ENCODE measurements around the gene VAV2.

GRCh38 chr9:133864011-133864410 lies 128.1 kb downstream of the VAV2 start:
- TF ChIP-seq HMGXB4 (CRISPR knock-in tag; IDR thresholded peaks at IDR 0.05; ENCODE audit: borderline replicate concordance), result no peak
- no peak for TF ChIP-seq RAD21 (conservative IDR thresholded peaks at IDR 0.05 in 1 of 2, IDR thresholded peaks at IDR 0.05 in 1 of 2)
- no peak for TF ChIP-seq POLR2A (IDR thresholded peaks at IDR 0.05; ENCODE audit: low read length)
- TF ChIP-seq CTCF (IDR thresholded peaks at IDR 0.05), result no peak
- TF ChIP-seq FOSL2 (IDR thresholded peaks at IDR 0.05), result no peak
- TF ChIP-seq FOSL2 (CRISPR knock-in tag; IDR thresholded peaks at IDR 0.05), result no peak
- no peak for TF ChIP-seq PBX3 (IDR thresholded peaks at IDR 0.05)
- no peak for TF ChIP-seq BHLHE40 (IDR thresholded peaks at IDR 0.05; ENCODE audit: low read depth, low read length)
- TF ChIP-seq CEBPB (IDR thresholded peaks at IDR 0.05), result no peak
- TF ChIP-seq RCOR1 (IDR thresholded peaks at IDR 0.05; ENCODE audit: low read depth, low read length), result no peak
- TF ChIP-seq PHF8 (IDR thresholded peaks at IDR 0.05; ENCODE audit: borderline replicate concordance, low read depth), result no peak
- no peak for TF ChIP-seq USF2 (IDR thresholded peaks at IDR 0.05)
- no peak for TF ChIP-seq BCL3 (IDR thresholded peaks at IDR 0.05)

All from A549 (cell line).